GM19099 (cell line): Measurements from ENCODE around the gene TEX51.

ENCODE experiments used
- POLR2A ChIP-seq: IDR thresholded peaks from 3 replicates; pipeline ENCODE4 v1.6.1; 2011; ENCODE audit warnings: low read depth; ENCODE audit not compliant: insufficient read length; ENCODE audit errors: extremely low read depth

TEX51 gene

DNA sequence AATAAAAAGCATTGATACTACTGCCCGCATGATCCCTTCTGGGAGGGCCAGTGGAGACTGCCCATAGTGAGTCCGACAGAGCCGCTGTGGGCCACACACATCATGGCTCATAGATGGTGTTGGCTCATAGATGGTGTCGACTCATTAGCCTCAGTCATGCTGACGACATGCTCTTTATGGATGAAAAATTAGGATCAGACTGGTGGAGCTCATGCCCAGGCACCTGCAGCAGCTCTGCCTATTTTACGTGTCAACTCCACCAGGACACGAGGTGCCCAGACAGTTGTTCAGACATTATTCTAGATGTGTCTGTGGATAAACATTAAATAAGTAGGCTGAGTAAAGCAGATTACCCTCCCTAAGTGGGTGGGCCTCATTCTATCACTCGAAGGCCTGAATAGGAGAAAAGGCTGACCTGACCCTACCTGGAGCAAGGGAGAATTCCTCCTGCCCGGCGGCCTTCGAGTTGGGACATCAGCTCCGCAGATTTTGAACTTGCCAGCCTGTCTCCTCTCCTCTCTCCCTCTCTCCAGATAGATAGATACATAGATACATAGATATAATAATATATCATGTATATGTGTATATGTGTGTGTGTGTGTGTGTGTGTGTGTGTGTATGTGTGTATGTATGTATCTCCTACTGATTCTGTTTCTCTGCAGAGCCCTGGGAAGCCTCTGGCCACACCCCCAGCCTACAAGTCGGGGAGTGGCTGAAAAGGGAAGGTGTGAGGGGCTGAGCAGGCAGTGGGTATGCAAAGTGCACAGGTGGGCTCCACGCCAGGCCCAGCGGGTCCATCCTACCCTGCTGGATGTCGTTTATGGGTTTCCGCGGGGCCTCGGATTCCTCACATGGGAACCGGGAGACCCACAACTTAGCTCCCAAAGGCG is 13.6 kb upstream of the TEX51 start:
- TF ChIP-seq POLR2A: no peak

DNA sequence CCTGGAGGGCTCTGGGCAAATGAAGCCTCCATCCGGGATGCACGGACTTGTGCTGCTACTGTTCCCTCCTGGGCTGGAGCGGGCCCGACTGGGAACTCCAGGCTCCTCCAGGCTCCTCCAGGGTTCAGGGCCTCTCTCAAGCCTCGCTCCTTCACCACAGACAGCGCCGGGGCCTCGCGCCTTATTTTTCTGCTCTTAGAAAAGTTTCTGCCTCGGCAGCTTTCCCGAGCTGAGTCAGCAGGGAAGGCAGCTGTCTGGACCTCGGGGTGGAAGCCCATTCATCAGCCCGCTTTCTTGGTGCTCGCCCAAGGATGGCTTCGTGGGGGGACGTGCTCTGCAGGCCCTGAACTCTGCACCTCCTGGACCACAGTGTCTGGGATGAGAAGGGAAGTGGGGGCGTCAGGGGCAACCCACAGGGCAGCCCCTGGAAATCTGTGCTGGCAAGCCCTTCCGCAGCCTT is 12.9 kb upstream of the TEX51 start:
- TF ChIP-seq POLR2A: no peak

DNA sequence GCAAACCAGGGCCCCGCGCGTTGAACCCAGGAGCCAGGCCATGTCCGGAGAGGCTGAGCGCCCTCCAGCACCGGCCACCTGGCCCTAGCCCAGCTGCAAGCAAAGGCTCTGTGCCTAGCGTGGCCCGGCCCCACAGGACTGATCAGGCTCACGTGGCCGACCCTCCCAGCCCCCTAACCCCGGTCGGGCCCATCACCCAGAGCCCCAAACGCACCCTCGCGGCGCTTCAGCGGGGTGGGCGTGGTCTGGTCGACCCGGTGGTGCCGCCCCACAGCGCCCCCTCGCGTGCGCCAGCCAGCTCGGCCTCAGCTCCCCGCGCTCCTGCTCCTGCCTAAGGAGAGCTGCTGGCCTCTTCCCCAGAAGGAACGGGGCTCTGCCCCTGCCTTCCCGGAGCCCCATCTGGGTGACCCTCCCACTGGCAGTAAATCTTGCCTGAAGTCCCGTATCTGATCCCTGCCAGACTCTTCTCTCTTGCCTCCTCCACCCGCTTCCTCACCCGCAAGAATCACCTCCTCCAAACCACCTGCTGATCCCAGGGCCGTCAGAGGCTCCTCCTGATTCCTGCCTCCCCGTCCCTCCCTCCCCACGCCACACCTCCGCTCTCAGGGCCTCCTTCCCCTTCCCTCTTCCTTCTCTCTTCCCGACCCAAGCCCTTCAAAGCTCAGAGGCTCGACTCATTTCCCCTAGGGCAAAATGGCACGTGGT is 12.3 kb upstream of the TEX51 start:
- TF ChIP-seq POLR2A: no peak

DNA sequence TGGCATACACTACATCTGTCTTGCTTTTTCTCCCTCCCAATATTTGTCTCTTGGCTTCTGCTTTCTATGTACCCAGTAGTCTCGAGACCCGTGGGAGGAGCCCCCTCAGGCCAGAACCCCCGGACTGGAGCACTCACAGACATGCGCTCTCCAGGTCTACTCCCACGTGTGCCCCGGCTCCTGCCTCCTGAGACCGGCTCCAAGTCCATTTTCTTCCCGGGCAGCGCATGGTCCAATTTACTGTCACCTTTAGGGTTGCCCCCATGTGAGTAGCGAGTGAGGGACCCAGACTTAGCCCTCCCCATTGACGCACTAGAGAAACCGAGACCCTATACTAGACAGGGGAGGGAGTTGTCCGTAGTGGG is 11.8 kb upstream of the TEX51 start:
- TF ChIP-seq POLR2A: no peak

DNA sequence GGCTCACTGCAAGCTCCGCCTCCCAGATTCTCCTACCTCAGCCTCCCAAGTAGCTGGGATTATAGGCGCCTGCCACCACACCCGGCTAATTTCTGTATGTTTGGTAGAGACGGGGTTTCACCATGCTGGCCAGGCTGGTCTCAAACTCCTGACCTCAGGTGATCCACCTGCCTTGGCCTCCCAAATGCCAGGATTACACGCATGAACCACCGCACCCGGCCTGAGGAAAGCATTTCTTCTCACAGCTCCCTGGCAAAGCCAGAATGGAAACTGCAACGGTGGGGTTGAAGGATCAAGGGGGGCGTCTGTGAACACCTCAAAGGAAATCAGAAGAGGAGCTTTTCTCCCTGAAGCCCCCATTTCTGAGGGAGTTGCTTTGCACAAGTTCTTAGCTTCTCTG is 11.2 kb upstream of the TEX51 start:
- TF ChIP-seq POLR2A: no peak

DNA sequence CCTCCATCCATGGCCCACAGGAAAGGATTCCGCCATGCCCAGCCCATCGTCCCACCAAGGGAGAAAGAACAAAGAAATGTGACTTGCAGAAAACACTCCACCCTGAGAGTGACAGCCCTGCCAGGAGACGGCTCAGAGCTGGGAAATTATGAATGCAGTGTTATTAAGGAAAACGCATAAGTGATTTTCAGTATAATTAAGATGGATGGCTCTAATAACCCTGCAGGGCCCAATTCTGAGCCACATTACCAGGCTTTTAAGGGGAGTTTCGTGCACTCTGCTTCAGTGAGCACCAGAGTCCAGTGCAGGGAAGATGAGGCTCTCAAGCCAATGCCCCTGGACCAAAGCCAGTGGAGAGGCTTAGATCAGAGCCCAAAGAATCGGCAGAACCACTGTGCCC is 10.6 kb upstream of the TEX51 start:
- no peak for TF ChIP-seq POLR2A

DNA sequence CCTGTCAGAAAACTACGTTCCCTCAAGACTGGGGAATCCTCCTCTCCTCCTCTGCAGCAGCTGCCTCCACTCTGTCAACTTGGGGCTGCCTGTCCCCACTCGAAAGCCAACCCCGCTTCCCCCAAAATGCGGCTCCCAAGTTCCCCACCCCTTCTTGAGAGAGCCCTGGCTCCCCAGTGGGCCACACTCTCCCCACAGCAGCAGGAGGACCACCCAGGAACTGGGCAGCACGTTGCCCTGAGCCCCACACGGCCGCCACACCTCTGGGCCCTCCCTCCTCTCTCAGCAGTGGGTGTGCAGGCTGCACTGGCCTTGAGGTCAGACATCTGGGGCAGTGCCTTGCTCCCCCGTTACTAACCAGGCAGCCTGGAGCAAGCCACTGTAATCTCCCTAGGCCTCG is 9.6 kb upstream of the TEX51 start:
- TF ChIP-seq POLR2A: no peak

DNA sequence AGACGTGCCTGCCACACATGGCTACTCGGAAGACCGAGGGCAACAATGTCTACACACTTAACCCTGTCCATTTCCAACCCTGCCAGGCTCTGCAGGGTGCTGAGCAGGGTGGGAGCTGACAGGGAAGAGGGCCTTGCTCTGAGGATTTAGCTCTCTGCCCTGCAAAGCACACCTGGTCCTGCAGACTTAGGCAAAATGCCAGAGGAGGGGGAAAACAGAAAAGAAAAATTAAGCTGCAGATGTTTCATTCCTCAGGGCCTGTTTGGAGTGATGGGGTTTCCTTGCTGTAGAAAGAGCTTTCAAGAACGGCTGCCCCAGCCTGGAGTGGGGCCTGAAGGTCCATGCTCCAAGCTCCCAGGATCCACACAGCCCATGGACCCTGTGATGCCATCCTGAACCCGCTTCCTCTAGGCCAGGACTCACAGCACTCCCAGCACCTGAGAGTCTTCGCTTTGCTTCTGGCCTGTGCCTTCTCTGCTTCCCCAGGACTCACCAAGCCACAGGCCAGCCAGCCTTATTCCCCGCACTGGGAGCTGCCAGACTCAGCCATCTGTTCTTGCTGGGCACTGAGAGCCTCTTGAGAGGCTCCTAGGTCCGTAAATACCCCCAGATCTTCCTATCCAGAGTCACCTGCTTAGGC is 9.1 kb upstream of the TEX51 start:
- no peak for TF ChIP-seq POLR2A

DNA sequence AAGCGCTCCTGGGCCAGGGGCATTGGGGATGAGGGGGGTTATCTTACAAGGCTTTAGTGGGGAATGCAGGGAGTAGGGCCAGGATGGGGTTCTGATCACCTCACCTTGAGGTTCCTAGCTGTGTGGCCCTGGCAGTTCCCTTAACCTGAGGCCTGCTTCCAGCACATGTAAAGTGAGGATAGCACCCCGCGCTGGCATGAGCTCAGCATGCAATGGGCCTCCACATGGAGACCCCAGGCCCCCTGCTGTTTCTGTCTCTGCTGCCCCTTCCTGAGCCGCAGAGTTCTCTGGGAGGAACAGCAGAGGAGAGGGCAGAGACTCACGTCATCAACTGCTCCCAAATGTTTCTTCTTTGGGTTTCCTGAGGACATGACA is 8.6 kb upstream of the TEX51 start:
- no peak for TF ChIP-seq POLR2A

DNA sequence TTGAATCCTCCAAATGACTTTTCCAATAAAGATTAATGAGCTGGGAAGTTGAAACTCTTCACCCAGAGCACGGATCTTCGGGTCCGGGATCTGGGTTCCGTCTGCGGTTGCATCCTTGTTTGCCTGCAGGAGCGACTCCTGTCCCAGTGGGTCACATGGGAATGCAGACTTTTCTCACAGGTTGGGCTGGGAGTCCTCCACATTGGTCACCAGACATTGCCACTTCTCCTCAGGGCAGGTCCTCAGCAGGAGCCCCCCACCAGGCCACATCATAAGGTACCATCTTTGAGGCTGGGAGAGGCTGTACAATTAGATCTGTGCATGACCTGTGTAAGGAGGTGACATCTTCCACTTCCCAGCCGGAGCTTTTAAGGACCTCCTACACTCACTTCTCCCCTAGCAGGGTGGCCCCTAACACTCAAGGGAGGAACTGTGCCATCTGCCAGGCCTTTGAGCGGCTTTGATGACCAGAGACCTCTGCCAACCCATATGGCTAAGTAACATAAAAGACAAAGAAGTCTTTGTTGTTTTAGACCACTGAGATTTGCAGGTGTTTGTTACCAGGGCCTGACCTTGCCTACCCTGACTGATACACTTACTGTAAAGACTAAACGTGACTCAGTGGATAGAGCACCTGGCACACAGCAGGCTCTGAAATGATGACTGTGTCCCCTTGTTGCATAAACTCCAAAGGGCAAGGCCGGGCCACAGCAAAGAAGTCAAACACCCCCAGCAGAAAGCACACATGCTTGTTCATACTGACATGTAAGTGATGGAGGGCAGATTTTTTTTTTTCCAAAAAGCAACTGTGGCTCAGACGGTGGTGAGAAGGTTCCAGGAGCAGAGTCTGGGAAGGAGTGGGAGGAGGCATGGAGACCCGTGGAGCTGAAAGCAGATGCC is 7.9 kb upstream of the TEX51 start:
- no peak for TF ChIP-seq POLR2A

DNA sequence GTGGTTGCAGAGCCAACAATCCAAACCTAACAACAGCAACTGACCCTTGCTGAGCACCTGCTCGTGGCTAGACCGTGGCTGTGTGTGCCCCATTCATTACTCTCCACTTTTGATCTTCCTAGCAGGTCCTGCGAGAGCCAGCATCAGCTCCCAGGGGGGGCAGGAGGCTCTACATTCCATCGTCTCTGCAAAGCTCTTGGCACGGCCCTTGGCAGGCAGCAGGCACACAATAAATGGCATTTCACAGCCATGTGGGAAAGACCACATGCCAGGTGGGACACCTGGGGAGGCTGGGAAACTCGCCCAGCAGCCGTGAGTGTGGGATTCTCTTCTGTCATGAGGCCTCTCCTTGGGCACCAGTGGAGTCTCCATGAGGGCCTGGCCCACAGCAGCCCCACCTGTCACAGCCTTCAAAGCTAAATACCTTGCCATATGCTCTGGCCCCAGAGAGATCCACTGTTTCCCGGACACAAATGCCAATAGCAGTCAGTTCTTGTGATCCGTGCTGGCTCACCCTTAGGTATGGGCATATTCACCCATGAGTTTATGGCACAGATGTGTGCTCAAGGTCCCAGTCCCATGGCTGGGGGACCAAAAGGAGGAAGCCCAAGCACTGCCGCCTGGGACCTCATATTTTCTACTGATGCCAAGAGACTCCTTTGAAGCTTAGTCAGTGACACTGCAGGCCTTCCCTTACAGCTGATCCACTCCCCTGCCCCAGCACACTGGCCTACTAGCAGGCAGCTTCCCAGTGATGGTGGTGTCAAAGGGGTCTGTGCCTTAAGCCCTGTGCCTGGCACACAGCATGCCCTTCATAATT is 6.8 kb upstream of the TEX51 start:
- TF ChIP-seq POLR2A: no peak

DNA sequence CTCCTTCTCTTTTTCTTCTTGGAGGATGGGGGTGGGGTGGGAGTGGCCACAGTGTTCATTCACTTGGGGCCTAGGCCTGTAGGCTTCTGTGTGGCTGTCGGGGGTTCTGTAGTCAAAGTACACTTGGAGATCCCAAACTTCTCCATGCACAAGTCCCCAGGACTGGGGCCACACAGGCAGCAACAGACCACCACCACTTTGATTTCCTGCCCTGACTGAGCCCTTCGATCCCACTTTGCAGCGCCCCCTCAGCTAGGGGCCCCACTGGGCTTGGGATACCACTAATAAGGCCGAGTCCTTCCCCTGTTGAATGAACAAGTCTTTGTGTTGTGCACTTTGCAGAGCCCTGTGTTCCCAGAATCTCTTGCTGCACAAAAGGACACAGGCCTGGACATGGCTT is 5.5 kb upstream of the TEX51 start:
- TF ChIP-seq POLR2A: no peak

DNA sequence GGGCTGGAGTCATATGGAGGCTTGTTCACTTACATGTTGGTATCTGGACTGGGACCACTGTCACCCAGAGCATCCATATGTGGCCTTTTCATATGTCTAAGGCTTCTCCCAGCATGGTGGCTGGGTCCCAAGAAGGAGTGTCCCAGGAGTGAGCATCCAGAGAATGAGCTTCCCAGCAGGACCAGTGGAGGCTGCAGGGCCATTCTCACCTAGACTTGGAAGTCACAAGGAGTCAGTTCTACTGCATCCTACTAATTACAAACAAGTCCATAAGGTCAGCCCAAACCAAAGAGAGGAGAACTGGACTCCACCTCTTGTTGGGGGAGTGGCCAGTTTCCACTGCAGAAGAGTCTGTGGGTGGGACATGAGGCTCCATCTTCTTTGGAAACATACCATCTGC is 5.1 kb upstream of the TEX51 start:
- no peak for TF ChIP-seq POLR2A

DNA sequence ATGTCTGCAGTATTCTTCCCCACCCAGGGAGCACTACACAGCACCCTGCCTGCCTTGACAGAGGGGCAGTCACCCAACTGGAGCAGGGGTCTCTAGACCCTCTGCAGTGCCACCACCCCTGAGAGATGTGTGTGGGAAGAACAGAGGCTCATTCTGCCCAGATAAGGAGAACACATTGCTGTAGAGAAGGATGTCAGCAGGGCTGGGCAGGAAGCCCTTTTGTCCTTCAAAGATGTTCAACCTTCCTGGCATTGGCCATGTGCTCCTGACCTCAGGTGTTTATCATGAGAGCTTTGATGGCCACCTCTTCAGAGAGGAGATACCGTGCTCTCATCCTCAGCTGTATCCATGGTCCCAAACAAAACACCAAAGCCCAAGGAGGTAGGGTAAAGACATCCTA is 4.6 kb upstream of the TEX51 start:
- no peak for TF ChIP-seq POLR2A
